Gastrocnemius medialis (tissue), 4 donors: ENCODE measurements around the gene SNX21. TPM values are rescaled to one million over a fixed set of nuclear protein-coding genes. Genes with fewer than 3 reads are reported as not detected.
"Not testable (repeated sequence)": the region's sequence is repeated elsewhere in the genome, so short reads cannot be mapped to it uniquely, and the experiment has no call there.

Experiments used
- ATAC-seq, 2 donors: fragments of 150-250 bp; one replicate each; pipeline ENCODE4 v1.9.1; 2016
- DNase-seq, 2 donors: peaks; one replicate each; pipeline ENCODE4 v3.0.0-alpha.2; 2019
- H3K27ac ChIP-seq, 4 donors: fragments of 200-600 bp; sonication (generic); 1 replicate in 1 of 4; 2 replicates in 3 of 4; pipeline ENCODE4 v1.5.1; 2016 to 2018; ENCODE audit warnings: mild to moderate bottlenecking in 2 of 4, moderate library complexity in 1 of 4
- H3K27me3 ChIP-seq, 3 donors: fragments of 200-600 bp; sonication (generic) in 2 of 3; 1 replicate in 1 of 3; 2 replicates in 2 of 3; pipeline versions ENCODE4 v1.5.1 to v1.6.0; 2016 to 2019; ENCODE audit warnings: mild to moderate bottlenecking in 1 of 3, moderate library complexity in 1 of 3
- H3K36me3 ChIP-seq, 2 donors: fragments of 200-600 bp; sonication (generic) in 1 of 2; one replicate each; pipeline ENCODE4 v1.5.1; 2017 to 2018
- H3K4me1 ChIP-seq, 2 donors: fragments of 200-600 bp; sonication (generic) in 1 of 2; one replicate each; pipeline ENCODE4 v1.5.1; 2016 to 2017; ENCODE audit warnings: mild to moderate bottlenecking in 2 of 2
- H3K4me3 ChIP-seq, 4 donors: fragments of 200-600 bp; sonication (generic) in 3 of 4; 1 replicate in 1 of 4; 2 replicates in 3 of 4; pipeline ENCODE4 v1.5.1; 2016 to 2019; ENCODE audit warnings: mild to moderate bottlenecking in 2 of 4
- H3K9me3 ChIP-seq, 3 donors: fragments of 200-600 bp; sonication (generic) in 2 of 3; 1 replicate in 1 of 3; 2 replicates in 2 of 3; pipeline ENCODE4 v1.5.1; 2016 to 2019
- POLR2A ChIP-seq, 2 donors: fragments of 450-650 bp; IDR thresholded peaks; one replicate each; pipeline ENCODE4 v1.6.1; 2017; ENCODE audit warnings: antibody characterized with exemption in 2 of 2, mild to moderate bottlenecking in 2 of 2, moderate library complexity in 2 of 2
- in situ Hi-C, 4 donors: fragments of 200-750 bp; cut with MboI; loops; one replicate each; pipeline versions ENCODE4 v1.15.0 to v1.8.0; 2017; ENCODE audit warnings: low sequenced_read_pairs in 4 of 4
- intact Hi-C: fragments of 100-400 bp; cut with DNase I; formaldehyde crosslinking; loops from one replicate; pipeline ENCODE4 v1.15.1; 2023; ENCODE audit warnings: low total_unique reads
- total RNA-seq, 4 donors: library from RNA; depleted of rRNA; stranded (reverse); fragments of >200 nt; gene quantifications; one replicate each; pipeline versions ENCODE4 v1.1.0 to v1.2.3, GENCODE V29; 2016
- TF ChIP-seq, protein P1 (sequence below), 5 experiments: fragments of 450-650 bp in 3 of 5; fragments of 200-600 bp in 2 of 5; sonication (generic) in 2 of 5; IDR thresholded peaks in 4 of 5; conservative IDR thresholded peaks in 1 of 5; 1 replicate in 4 of 5; 2 replicates in 1 of 5; pipeline ENCODE4 v1.5.1; 2016 to 2019; ENCODE audit warnings: antibody characterized with exemption in 5 of 5, mild to moderate bottlenecking in 3 of 5, moderate library complexity in 3 of 5

Gene SNX21
- total RNA-seq, 4 donors from 2014 or later = 35.8 to 114 (median 79.0) TPM

DNA sequence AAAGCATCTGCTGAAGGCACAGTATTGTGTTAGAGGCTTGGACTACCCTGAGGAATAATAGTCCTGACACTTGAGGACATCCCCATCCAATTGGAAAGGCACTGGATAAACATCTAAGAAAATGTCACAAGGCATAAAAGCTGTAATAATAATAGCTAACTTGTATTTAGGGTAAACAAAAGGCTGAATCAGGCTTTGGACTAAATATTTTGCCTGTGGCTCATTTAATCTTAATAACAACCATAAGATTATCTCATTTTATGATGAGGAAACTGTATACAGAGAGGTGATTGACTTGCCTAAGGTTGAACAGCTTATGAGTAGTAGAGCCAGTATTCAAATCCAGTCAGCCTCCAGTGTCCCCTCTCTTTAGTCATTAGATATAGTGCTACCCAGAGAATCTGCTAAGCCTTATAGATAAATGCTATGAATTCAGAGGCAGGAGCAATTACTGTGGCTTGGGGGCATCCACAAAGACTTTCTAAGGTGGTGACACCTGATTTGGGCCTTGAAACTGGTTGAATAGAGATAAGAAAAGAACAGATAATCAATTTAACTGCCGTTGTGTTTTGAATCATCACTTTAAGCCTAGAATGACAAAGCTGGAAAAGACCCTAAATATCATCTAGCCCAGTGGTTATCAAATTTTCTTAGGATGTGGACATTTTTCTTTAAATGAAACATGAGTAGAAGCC, 40.0 kb downstream of the SNX21 start:
- Histone ChIP-seq H3K9me3 (no peaks in the 10 kb centered on the region), H3K27ac (no peak overlapping the region), H3K4me1 (no peaks in the 10 kb centered on the region), H3K36me3 (peaks cover 0 to 18% of the 10 kb centered on the region in 2 donors), H3K27me3 (no peaks in the 10 kb centered on the region), H3K4me3 (no peak overlapping the region)
- DNase-seq (no peak), ATAC-seq (no peak)
- intact Hi-C loops (no loop called here), in situ Hi-C loops (no loop called here)
- no peak for TF ChIP-seq POLR2A (IDR thresholded peaks at IDR 0.05)
- TF ChIP-seq, protein P1, sequence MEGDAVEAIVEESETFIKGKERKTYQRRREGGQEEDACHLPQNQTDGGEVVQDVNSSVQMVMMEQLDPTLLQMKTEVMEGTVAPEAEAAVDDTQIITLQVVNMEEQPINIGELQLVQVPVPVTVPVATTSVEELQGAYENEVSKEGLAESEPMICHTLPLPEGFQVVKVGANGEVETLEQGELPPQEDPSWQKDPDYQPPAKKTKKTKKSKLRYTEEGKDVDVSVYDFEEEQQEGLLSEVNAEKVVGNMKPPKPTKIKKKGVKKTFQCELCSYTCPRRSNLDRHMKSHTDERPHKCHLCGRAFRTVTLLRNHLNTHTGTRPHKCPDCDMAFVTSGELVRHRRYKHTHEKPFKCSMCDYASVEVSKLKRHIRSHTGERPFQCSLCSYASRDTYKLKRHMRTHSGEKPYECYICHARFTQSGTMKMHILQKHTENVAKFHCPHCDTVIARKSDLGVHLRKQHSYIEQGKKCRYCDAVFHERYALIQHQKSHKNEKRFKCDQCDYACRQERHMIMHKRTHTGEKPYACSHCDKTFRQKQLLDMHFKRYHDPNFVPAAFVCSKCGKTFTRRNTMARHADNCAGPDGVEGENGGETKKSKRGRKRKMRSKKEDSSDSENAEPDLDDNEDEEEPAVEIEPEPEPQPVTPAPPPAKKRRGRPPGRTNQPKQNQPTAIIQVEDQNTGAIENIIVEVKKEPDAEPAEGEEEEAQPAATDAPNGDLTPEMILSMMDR (IDR thresholded peaks at IDR 0.05 in 4 of 5, conservative IDR thresholded peaks at IDR 0.05 in 1 of 5) = no peak

DNA sequence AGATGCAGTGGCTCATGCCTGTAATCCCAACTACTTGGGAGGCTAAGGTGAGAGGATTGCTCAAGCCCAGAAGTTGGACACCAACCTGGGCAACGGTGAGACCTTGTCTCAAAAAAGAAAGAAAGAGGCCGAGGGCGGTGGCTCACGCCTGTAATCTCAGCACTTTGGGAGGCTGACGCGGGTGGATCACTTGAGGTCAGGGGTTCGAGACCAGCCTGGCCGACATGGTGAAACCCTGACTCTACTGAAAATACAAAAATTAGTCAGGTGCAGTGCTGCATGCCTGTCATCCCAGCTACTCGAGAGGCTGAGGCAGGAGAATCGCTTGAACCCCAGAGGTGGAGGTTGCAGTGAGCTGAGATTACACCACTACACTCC, 40.5 kb downstream of the SNX21 start:
- in situ Hi-C loops, H3K27me3 ChIP-seq, H3K27ac ChIP-seq, intact Hi-C loops, ATAC-seq, H3K4me3 ChIP-seq, H3K9me3 ChIP-seq, DNase-seq, H3K4me1 ChIP-seq: not testable (repeated sequence)
- H3K36me3 ChIP-seq = peaks cover 0 to 18% of the 10 kb centered on the region in 2 donors

DNA sequence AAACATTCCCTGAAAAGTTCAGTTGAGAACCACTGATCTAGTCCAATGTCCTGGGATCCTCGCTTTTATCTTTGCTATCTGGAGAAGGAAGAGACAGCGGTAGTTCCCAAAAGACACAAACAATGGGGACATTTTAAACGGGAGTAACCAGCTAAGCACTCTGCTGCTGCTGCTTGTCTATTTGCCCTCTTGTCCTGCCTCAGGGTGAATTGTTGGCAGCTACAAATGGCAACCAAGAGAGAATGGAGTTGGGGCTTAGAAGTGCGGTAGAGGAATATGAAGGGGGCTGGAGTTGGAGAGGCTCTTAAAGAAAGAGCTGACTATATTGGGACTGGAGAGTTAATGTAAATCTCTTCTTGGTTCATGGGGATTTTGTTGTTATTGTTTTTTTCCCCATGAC, 41.0 kb downstream of the SNX21 start:
- Histone ChIP-seq H3K27ac (no peak overlapping the region), H3K9me3 (no peaks in the 10 kb centered on the region), H3K27me3 (no peaks in the 10 kb centered on the region), H3K4me3 (no peak overlapping the region), H3K36me3 (peaks cover 0 to 18% of the 10 kb centered on the region in 2 donors), H3K4me1 (no peaks in the 10 kb centered on the region)
- no peak for DNase-seq
- ATAC-seq = no peak
- in situ Hi-C loops = no loop called here
- TF ChIP-seq POLR2A (IDR thresholded peaks at IDR 0.05) = no peak
- TF ChIP-seq, protein P1 (IDR thresholded peaks at IDR 0.05 in 4 of 5, conservative IDR thresholded peaks at IDR 0.05 in 1 of 5) = no peak
- intact Hi-C loops = no loop called here

DNA sequence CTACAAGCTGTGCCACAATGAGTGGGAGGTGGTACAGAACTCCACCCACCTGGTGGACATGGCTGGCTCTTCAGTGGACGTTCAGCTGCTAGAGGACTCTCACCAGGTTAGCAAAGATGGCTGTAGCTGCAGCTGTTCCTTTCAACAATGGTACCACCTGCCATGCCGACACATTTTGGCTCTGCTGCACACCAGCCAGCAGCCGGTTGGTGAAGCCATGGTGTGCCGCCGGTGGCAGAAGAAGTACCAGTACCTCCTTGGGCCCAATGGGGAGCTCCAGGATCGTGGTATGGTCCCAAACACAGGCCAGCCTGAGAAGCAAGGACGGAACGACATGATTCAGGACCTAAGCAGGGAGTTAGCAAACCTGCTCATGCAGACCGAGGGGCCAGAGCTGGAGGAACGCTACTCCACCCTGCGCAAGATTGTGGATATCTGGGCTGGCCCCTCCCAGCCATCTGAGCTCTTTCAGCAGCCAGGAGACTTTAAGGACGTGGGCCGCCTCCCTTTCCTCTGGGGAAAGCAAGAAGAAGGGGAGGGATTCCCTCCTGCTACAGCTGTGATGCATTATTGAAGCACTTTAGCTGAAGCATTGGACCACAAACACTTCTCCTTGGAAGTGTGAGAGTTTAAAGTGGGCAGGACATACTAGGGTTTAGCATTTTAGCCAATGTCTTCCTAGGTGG, 44.6 kb downstream of the SNX21 start:
- intact Hi-C loops (no loop called here), in situ Hi-C loops (no loop called here)
- DNase-seq (no peak), ATAC-seq (no peak)
- H3K27ac ChIP-seq = no peak overlapping the region
- H3K27me3 ChIP-seq = no peaks in the 10 kb centered on the region
- peaks cover 9 to 13% of the 10 kb centered on the region in 2 donors for H3K4me1 ChIP-seq
- peaks cover 0 to 25% of the 10 kb centered on the region in 2 donors for H3K36me3 ChIP-seq
- no peaks in the 10 kb centered on the region for H3K9me3 ChIP-seq
- no peak overlapping the region for H3K4me3 ChIP-seq
- TF ChIP-seq, protein P1 (IDR thresholded peaks at IDR 0.05 in 4 of 5, conservative IDR thresholded peaks at IDR 0.05 in 1 of 5) = no peak
- no peak for TF ChIP-seq POLR2A (IDR thresholded peaks at IDR 0.05)
